Measurements from ENCODE around the gene KHDC1L.

KHDC1L gene

DNA sequence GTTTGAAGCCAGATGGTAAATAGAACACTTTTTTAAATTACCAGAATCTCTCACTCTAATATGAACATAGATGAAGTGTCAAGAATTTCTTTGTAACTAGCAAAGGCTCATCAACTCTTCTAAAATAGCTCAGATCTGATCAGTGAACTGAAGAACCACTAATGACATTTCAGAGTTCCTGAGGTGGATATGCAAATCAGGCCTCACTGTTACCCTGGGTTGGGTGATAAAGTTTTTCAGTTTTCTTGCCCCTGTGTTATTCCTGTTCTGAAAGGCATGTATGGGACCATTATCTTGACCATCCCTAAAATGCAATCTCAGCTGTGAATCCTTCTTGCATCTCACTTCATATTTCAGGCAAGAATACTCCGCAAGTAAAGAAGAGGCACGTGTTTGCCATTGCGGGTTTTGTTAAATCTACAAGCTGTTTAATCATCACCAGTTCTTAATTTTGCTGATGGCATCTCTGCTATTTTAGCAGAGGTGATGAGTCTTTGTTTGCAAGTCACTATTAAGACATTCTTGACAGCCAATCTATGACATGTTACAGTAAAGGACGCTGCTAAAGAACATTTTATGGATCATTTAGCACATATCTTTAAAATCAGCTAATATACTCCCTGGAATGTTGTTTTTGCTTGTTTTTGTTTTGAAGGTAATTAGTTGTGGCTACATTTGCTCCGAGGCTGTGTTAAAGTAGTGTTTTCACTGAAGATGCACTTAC lies 47.9 kb downstream of the KHDC1L start:
- H3K27me3 ChIP-seq (ENCODE audit: insufficient read depth, low read length, poor library complexity): no peaks in the 10 kb centered on the region
- no peaks in the 10 kb centered on the region for H3K4me1 ChIP-seq (ENCODE audit: insufficient read depth, low read length)
- no peak for ATAC-seq (ENCODE audit: insufficient read depth, low read depth)
- no peak overlapping the region for H3K9ac ChIP-seq (ENCODE audit: low read depth, low read length)
- no peaks in the 10 kb centered on the region for H3K36me3 ChIP-seq (ENCODE audit: insufficient read depth, low read length)
- no peak overlapping the region for H3K27ac ChIP-seq (ENCODE audit: low read length)
- H2AFZ ChIP-seq (ENCODE audit: low read depth, low read length): no peak overlapping the region
- H3K9me3 ChIP-seq (ENCODE audit: insufficient read depth, low read length, severe bottlenecking): no peaks in the 10 kb centered on the region
- DNase-seq: no peak
- H4K20me1 ChIP-seq (ENCODE audit: insufficient read depth, low read length): no peaks in the 10 kb centered on the region
- no peak overlapping the region for H3K4me2 ChIP-seq (ENCODE audit: insufficient read depth, low read length)
- no peaks in the 10 kb centered on the region for H3K79me2 ChIP-seq (ENCODE audit: insufficient read depth, low read length)
- H3K4me3 ChIP-seq (ENCODE audit: low read depth in 1 of 2, low read length in 2 of 2): no peak overlapping the region
- TF ChIP-seq, protein P1, sequence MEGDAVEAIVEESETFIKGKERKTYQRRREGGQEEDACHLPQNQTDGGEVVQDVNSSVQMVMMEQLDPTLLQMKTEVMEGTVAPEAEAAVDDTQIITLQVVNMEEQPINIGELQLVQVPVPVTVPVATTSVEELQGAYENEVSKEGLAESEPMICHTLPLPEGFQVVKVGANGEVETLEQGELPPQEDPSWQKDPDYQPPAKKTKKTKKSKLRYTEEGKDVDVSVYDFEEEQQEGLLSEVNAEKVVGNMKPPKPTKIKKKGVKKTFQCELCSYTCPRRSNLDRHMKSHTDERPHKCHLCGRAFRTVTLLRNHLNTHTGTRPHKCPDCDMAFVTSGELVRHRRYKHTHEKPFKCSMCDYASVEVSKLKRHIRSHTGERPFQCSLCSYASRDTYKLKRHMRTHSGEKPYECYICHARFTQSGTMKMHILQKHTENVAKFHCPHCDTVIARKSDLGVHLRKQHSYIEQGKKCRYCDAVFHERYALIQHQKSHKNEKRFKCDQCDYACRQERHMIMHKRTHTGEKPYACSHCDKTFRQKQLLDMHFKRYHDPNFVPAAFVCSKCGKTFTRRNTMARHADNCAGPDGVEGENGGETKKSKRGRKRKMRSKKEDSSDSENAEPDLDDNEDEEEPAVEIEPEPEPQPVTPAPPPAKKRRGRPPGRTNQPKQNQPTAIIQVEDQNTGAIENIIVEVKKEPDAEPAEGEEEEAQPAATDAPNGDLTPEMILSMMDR (IDR thresholded peaks at IDR 0.05; ENCODE audit: borderline replicate concordance, extremely low read depth, low read length, poor library complexity, severe bottlenecking): no peak
- no peak for TF ChIP-seq EZH2 (IDR thresholded peaks at IDR 0.05; ENCODE audit: borderline replicate concordance, low read depth, low read length, severe bottlenecking)

DNA sequence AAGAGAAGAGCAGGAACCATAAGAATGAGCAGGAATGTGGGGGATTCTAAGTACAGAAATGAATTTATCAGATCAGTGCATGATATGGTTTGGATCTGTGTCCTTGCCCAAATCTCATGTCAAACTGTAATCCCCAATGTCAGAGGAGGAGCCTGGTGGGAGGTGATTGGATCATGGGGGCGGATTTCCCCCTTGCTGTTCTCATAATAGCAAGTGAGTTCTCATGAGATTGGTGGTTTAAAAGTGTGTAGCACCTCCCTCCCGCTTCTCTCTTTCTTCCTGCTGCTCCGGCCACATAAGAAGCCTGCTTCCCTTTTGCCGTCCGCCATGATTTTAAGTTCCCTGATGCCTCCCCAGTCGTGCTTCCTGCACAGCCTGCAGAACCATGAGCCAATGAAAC lies 49.2 kb downstream of the KHDC1L start:
- H3K27me3 ChIP-seq (ENCODE audit: insufficient read depth, low read length, poor library complexity): no peaks in the 10 kb centered on the region
- TF ChIP-seq, protein P1 (IDR thresholded peaks at IDR 0.05; ENCODE audit: borderline replicate concordance, extremely low read depth, low read length, poor library complexity, severe bottlenecking): no peak
- no peak for TF ChIP-seq EZH2 (IDR thresholded peaks at IDR 0.05; ENCODE audit: borderline replicate concordance, low read depth, low read length, severe bottlenecking)
- H3K27ac ChIP-seq (ENCODE audit: low read length): no peak overlapping the region

DNA sequence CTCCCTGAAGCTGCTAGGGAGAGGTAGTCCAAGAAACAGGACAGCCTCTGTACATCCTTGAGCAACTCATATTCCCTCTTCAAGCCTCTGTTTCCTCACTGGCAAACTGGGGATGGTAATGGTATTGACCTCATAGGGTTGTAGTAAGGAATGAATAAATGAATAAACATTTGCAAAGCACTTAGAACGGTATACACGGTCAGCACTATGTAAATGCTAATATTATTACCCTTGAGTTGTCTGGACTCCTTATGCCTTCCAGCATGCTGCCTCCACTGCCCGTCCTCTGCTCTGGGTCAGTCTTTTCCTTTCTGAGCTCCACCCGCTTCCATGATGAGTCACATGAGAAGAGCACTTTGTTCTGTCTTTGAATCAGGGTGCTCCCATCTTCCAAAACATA lies 50.6 kb downstream of the KHDC1L start:
- H3K4me1 ChIP-seq (ENCODE audit: insufficient read depth, low read length): no peaks in the 10 kb centered on the region
- TF ChIP-seq EZH2 (IDR thresholded peaks at IDR 0.05; ENCODE audit: borderline replicate concordance, low read depth, low read length, severe bottlenecking): no peak
- TF ChIP-seq, protein P1 (IDR thresholded peaks at IDR 0.05; ENCODE audit: borderline replicate concordance, extremely low read depth, low read length, poor library complexity, severe bottlenecking): no peak
- H4K20me1 ChIP-seq (ENCODE audit: insufficient read depth, low read length): no peaks in the 10 kb centered on the region
- no peaks in the 10 kb centered on the region for H3K36me3 ChIP-seq (ENCODE audit: insufficient read depth, low read length)
- H3K27ac ChIP-seq (ENCODE audit: low read length): no peak overlapping the region
- H3K27me3 ChIP-seq (ENCODE audit: insufficient read depth, low read length, poor library complexity): no peaks in the 10 kb centered on the region
- H3K79me2 ChIP-seq (ENCODE audit: insufficient read depth, low read length): no peaks in the 10 kb centered on the region
- ATAC-seq (ENCODE audit: insufficient read depth, low read depth) (no peak), DNase-seq (no peak)
- H3K4me2 ChIP-seq (ENCODE audit: insufficient read depth, low read length): no peak overlapping the region
- H3K9me3 ChIP-seq (ENCODE audit: insufficient read depth, low read length, severe bottlenecking): no peaks in the 10 kb centered on the region
- H3K9ac ChIP-seq (ENCODE audit: low read depth, low read length): no peak overlapping the region
- no peak overlapping the region for H3K4me3 ChIP-seq (ENCODE audit: low read depth in 1 of 2, low read length in 2 of 2)
- no peak overlapping the region for H2AFZ ChIP-seq (ENCODE audit: low read depth, low read length)

More for the DNA sequence above, 49.2 kb downstream of the KHDC1L start:
- no peaks in the 10 kb centered on the region for H3K9me3 ChIP-seq (ENCODE audit: insufficient read depth, low read length, severe bottlenecking)
- DNase-seq: no peak
- no peak overlapping the region for H3K4me2 ChIP-seq (ENCODE audit: insufficient read depth, low read length)
- H3K4me3 ChIP-seq (ENCODE audit: low read depth in 1 of 2, low read length in 2 of 2): no peak overlapping the region
- no peaks in the 10 kb centered on the region for H3K4me1 ChIP-seq (ENCODE audit: insufficient read depth, low read length)
- ATAC-seq (ENCODE audit: insufficient read depth, low read depth): no peak
- H3K79me2 ChIP-seq (ENCODE audit: insufficient read depth, low read length): no peaks in the 10 kb centered on the region
- no peak overlapping the region for H2AFZ ChIP-seq (ENCODE audit: low read depth, low read length)
- no peaks in the 10 kb centered on the region for H4K20me1 ChIP-seq (ENCODE audit: insufficient read depth, low read length)
- no peaks in the 10 kb centered on the region for H3K36me3 ChIP-seq (ENCODE audit: insufficient read depth, low read length)
- H3K9ac ChIP-seq (ENCODE audit: low read depth, low read length): no peak overlapping the region
